Smooth muscle cell (in vitro differentiated cells): ENCODE measurements around the gene ZBTB9. TPM values are rescaled to one million over a fixed set of nuclear protein-coding genes. Genes with fewer than 3 reads are reported as not detected.

Source experiments
- DNase-seq: peaks from one replicate; lab custom pipeline; 2025; ENCODE audit not compliant: unreplicated experiment; lab: John Stamatoyannopoulos, UW
- H2AFZ ChIP-seq: fragments of 200-600 bp; sonication (generic); 2 replicates; pipeline ENCODE4 v1.6.0; 2016; ENCODE audit warnings: antibody characterized with exemption, low read depth, mild to moderate bottlenecking
- H3F3A ChIP-seq: fragments of 200-600 bp; sonication (generic); 2 replicates; pipeline ENCODE4 v1.6.0; 2017; ENCODE audit warnings: antibody characterized with exemption, low read depth
- H3K27ac ChIP-seq: fragments of 200-600 bp; sonication (generic); 2 replicates; pipeline ENCODE4 v1.5.1; 2016; ENCODE audit warnings: low read depth, mild to moderate bottlenecking
- H3K27me3 ChIP-seq: fragments of 200-600 bp; sonication (generic); 2 replicates; pipeline ENCODE4 v1.6.1; 2016; ENCODE audit warnings: low read depth, mild to moderate bottlenecking
- H3K36me3 ChIP-seq: fragments of 200-600 bp; sonication (generic); 2 replicates; pipeline ENCODE4 v1.5.1; 2016; ENCODE audit warnings: low read depth
- H3K4me1 ChIP-seq: fragments of 200-600 bp; sonication (generic); 2 replicates; pipeline ENCODE4 v1.5.1; 2016; ENCODE audit warnings: low read depth
- H3K4me2 ChIP-seq: fragments of 200-600 bp; sonication (generic); 2 replicates; pipeline ENCODE4 v1.6.0; 2016; ENCODE audit warnings: mild to moderate bottlenecking
- H3K4me3 ChIP-seq: fragments of 200-600 bp; sonication (generic); 2 replicates; pipeline ENCODE4 v1.5.1; 2016; ENCODE audit warnings: mild to moderate bottlenecking
- H3K79me2 ChIP-seq: fragments of 200-600 bp; sonication (generic); 2 replicates; pipeline ENCODE4 v1.6.0; 2016; ENCODE audit warnings: low read depth, mild to moderate bottlenecking
- H3K9ac ChIP-seq: fragments of 200-600 bp; sonication (generic); 2 replicates; pipeline ENCODE4 v1.6.0; 2016; ENCODE audit warnings: low read depth
- H3K9me3 ChIP-seq: fragments of 200-600 bp; sonication (generic); replicated peaks from 2 replicates; pipeline ENCODE4 v1.5.1; 2016; ENCODE audit warnings: low read depth
- H4K20me1 ChIP-seq: fragments of 200-600 bp; sonication (generic); 2 replicates; pipeline ENCODE4 v1.6.0; 2016; ENCODE audit warnings: low read depth
- WGBS: methylation state at CpG from one replicate; pipeline ENCODE4 v1.1.7; 2016; ENCODE audit warnings: low lambda C conversion rate; 5-methylcytosine and 5-hydroxymethylcytosine counted together
- polyA plus RNA-seq: library from polyadenylated mRNA; unstranded; fragments of >200 nt; fragmentation: Nextera tagmentation; extraction: Ambion mirVana; gene quantifications from 2 replicates; pipeline ENCODE4 v1.2.1, GENCODE V29; 2016
- total RNA-seq: library from RNA; depleted of rRNA; stranded (reverse); fragments of >200 nt; gene quantifications from 2 replicates; pipeline ENCODE4 v1.2.3, GENCODE V29; 2014
- TF ChIP-seq, protein P1 (sequence below): fragments of 200-600 bp; sonication (generic); IDR thresholded peaks from 2 replicates; pipeline ENCODE4 v1.5.1; 2017; ENCODE audit warnings: borderline replicate concordance, mild to moderate bottlenecking, antibody characterized with exemption; ENCODE audit not compliant: insufficient read depth, poor library complexity, severe bottlenecking

The ZBTB9 gene
- total and polyA plus RNA-seq, 2 experiments from 2014 or later = 6.2 to 11.6 TPM

- peaks cover 47% of the 10 kb centered on the region for H3K79me2 ChIP-seq
- DNase-seq = no peak
Measured at GRCh38 chr6:33418690-33419291, 35.6 kb upstream of the ZBTB9 start.

GRCh38 chr6:33419580-33420490 lies 34.5 kb upstream of the ZBTB9 start, which contains the start of gene SYNGAP1:
TSS of gene SYNGAP1 (plus strand) at chr6:33420065. CDS start at chr6:33420265, 200 bp downstream.
- Histone ChIP-seq H4K20me1 (peaks cover 8% of the 10 kb centered on the region), H3K9ac (peak within 1 kb of the TSS; percentile 96), H3K9me3 (no peaks in the 10 kb centered on the region), H3K27me3 (no peaks in the 10 kb centered on the region), H3K79me2 (peaks cover 45% of the 10 kb centered on the region), H3K4me3 (peak within 1 kb of the TSS; percentile 54), H2AFZ (no peak within 1 kb of the TSS), H3K36me3 (no peaks in the 10 kb centered on the region), H3K4me2 (peak within 1 kb of the TSS; percentile 88), H3K4me1 (peaks cover 44% of the 10 kb centered on the region), H3K27ac (peak within 1 kb of the TSS; percentile 99), H3F3A (peaks cover 18% of the 10 kb centered on the region)
- 5% methylated on average over 2 of the region's 22 CpGs for WGBS
- no peak for DNase-seq
- TF ChIP-seq, protein P1, sequence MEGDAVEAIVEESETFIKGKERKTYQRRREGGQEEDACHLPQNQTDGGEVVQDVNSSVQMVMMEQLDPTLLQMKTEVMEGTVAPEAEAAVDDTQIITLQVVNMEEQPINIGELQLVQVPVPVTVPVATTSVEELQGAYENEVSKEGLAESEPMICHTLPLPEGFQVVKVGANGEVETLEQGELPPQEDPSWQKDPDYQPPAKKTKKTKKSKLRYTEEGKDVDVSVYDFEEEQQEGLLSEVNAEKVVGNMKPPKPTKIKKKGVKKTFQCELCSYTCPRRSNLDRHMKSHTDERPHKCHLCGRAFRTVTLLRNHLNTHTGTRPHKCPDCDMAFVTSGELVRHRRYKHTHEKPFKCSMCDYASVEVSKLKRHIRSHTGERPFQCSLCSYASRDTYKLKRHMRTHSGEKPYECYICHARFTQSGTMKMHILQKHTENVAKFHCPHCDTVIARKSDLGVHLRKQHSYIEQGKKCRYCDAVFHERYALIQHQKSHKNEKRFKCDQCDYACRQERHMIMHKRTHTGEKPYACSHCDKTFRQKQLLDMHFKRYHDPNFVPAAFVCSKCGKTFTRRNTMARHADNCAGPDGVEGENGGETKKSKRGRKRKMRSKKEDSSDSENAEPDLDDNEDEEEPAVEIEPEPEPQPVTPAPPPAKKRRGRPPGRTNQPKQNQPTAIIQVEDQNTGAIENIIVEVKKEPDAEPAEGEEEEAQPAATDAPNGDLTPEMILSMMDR = no peak

More at GRCh38 chr6:33418690-33419291, 35.6 kb upstream of the ZBTB9 start:
- 13% methylated on average over 8 of the region's 8 CpGs for WGBS
- no peaks in the 10 kb centered on the region for H3K9me3 ChIP-seq
- no peaks in the 10 kb centered on the region for H3K27me3 ChIP-seq
- H2AFZ ChIP-seq = no peak overlapping the region
- peaks cover 8% of the 10 kb centered on the region for H3F3A ChIP-seq
- no peaks in the 10 kb centered on the region for H3K36me3 ChIP-seq
- H4K20me1 ChIP-seq = peaks cover 8% of the 10 kb centered on the region
- TF ChIP-seq, protein P1 = no peak
- H3K4me2 ChIP-seq = peak overlapping the region; percentile 88
- peak overlapping the region; percentile 96 for H3K9ac ChIP-seq
- H3K4me1 ChIP-seq = peaks cover 37% of the 10 kb centered on the region
- peak overlapping the region; percentile 99 for H3K27ac ChIP-seq
- H3K4me3 ChIP-seq = peak overlapping the region; percentile 49

DNA sequence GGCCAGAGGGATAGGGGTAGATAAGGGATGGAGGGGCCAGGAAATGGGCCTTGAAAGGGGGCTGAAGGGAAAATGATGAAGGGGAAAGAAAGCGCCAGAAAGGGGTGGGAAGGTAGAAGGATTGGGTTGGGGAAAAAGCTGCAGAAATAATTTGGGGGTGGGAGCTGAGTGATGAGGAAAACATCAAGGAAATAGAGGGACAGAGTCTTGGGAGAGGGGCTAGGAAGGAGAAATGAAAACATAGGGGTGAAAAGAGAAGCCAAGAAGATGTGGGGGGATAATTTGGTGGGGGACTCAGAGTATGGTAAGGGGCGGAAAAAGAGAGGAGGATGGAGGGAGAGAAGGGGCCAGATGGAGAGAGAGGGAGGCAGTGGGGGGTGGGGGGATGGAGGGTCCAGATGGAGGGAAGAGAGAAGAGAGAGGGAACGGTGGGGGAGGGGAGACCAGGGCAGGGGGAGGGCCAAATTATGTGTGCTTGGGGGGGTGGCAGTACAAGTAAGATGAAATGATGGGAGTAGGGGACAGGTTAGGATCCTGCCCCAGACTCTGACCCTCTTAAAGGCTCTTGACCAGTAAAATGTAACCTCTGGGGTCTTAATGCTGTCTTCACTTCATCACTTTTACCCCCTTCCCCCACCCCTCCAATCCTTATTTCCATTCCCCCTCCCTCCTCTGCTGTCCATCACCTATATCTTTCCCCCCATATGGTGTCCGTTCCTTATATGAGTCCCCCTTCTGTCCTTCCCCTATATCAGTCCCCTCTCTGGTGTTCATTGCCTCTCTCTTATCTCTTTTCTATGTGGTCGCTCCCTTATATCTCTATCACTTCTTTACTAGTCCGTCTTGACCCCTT lies 33.7 kb upstream of the ZBTB9 start:
- Histone ChIP-seq H4K20me1 (peaks cover under 1% of the 10 kb centered on the region), H3K4me3 (peak overlapping the region; percentile 54), H3K4me1 (peaks cover 48% of the 10 kb centered on the region), H3K27ac (peak overlapping the region; percentile 39), H3K9ac (peak overlapping the region; percentile 96), H3K36me3 (no peaks in the 10 kb centered on the region), H2AFZ (no peak overlapping the region), H3K27me3 (no peaks in the 10 kb centered on the region), H3K9me3 (no peaks in the 10 kb centered on the region), H3K79me2 (peaks cover 36% of the 10 kb centered on the region), H3K4me2 (peak overlapping the region; percentile 88), H3F3A (peaks cover 23% of the 10 kb centered on the region)
- 43% methylated on average over 3 of the region's 6 CpGs for WGBS
- no peak for DNase-seq
- TF ChIP-seq, protein P1 = no peak
